ENCODE data around the gene FHL3.

Gene FHL3

GRCh38 chr1:38012363-38013226, 7.3 kb upstream of the FHL3 start, which contains the start of gene UTP11:
Gene UTP11, plus strand, starts transcription at chr1:38012734. Its CDS starts 69 bp downstream, at chr1:38012803.
- DNase-seq: peak; percentile 99 to 100

- DNase-seq: no peak
These were observed 4.5 kb upstream of the FHL3 start for GRCh38 chr1:38009841-38010180.

- peak; percentile 95 for DNase-seq
These were observed 4.0 kb upstream of the FHL3 start for GRCh38 chr1:38009088-38009840.

GRCh38 chr1:38006008-38006828, 904 bp upstream of the FHL3 start:
- no peak for DNase-seq

- DNase-seq: no peak
These were observed 818 bp downstream of the FHL3 start for GRCh38 chr1:38004284-38005108.

GRCh38 chr1:38003261-38004250, 1.8 kb downstream of the FHL3 start:
- peak in 1 of 2 experiments; percentile 38 for DNase-seq

GRCh38 chr1:38000529-38001455, 4.5 kb downstream of the FHL3 start:
- DNase-seq: peak in 1 of 2 experiments; percentile 38

- DNase-seq: peak in 1 of 2 experiments; percentile 79
These were observed 5.1 kb downstream of the FHL3 start for GRCh38 chr1:38000233-38000528.

GRCh38 chr1:37999430-38000232, 5.7 kb downstream of the FHL3 start:
- peak; percentile 81 to 85 for DNase-seq

- no peak for DNase-seq
These were observed 6.3 kb downstream of the FHL3 start for GRCh38 chr1:37998913-37999429.

- DNase-seq: no peak
These were observed 7.1 kb downstream of the FHL3 start for GRCh38 chr1:37998089-37998808.

- no peak for DNase-seq
These were observed 7.8 kb downstream of the FHL3 start for GRCh38 chr1:37997256-37998088.

- DNase-seq: no peak
These were observed 9.5 kb downstream of the FHL3 start for GRCh38 chr1:37995751-37996345.

GRCh38 chr1:37994886-37995566, 10.3 kb downstream of the FHL3 start:
- peak in 1 of 2 experiments; percentile 20 for DNase-seq

GRCh38 chr1:37989361-37989930, 15.9 kb downstream of the FHL3 start:
- peak in 1 of 2 experiments; percentile 43 for DNase-seq

GRCh38 chr1:37987679-37988078, 17.6 kb downstream of the FHL3 start:
- DNase-seq: no peak

Data from Kasumi-1 (cell line).